Measurements from ENCODE around the gene CBLIF.

CBLIF gene

GRCh38 chr11:59782080-59782479 lies 63.2 kb downstream of the CBLIF start:
- Histone ChIP-seq H3K4me1 (ENCODE audit: low read depth, poor library complexity, severe bottlenecking) (no peaks in the 10 kb centered on the region), H3K27ac (no peak overlapping the region), H3K79me2 (ENCODE audit: insufficient read depth, low read depth) (no peaks in the 10 kb centered on the region), H3K4me3 (IDR thresholded peaks at IDR 0.05; ENCODE audit: insufficient read depth, low read depth, low read length) (no peak overlapping the region), H3K9ac (no peak overlapping the region), H3K27me3 (ENCODE audit: insufficient read depth, low read depth) (no peaks in the 10 kb centered on the region), H3K36me3 (ENCODE audit: insufficient read depth) (no peaks in the 10 kb centered on the region), H3K4me2 (no peak overlapping the region), H2AFZ (ENCODE audit: low read depth) (no peak overlapping the region), H4K20me1 (ENCODE audit: insufficient read depth) (no peaks in the 10 kb centered on the region)
- no peak for TF ChIP-seq CTCF (conservative IDR thresholded peaks at IDR 0.05; ENCODE audit: low read depth, low read length)

GRCh38 chr11:59779487-59779886 lies 65.8 kb downstream of the CBLIF start:
- no peak for TF ChIP-seq CTCF (conservative IDR thresholded peaks at IDR 0.05; ENCODE audit: low read depth, low read length)
- Histone ChIP-seq H3K9ac (no peak overlapping the region), H3K4me2 (no peak overlapping the region), H3K27ac (no peak overlapping the region), H4K20me1 (ENCODE audit: insufficient read depth) (no peaks in the 10 kb centered on the region), H3K79me2 (ENCODE audit: insufficient read depth, low read depth) (no peaks in the 10 kb centered on the region), H3K36me3 (ENCODE audit: insufficient read depth) (no peaks in the 10 kb centered on the region), H3K27me3 (ENCODE audit: insufficient read depth, low read depth) (no peaks in the 10 kb centered on the region), H3K4me3 (IDR thresholded peaks at IDR 0.05; ENCODE audit: insufficient read depth, low read depth, low read length) (no peak overlapping the region), H3K4me1 (ENCODE audit: low read depth, poor library complexity, severe bottlenecking) (no peaks in the 10 kb centered on the region), H2AFZ (ENCODE audit: low read depth) (no peak overlapping the region)

Data from KMS-11 (cell line).